GM12872 (cell line): ENCODE data around the gene AGPS.

Experiments
- TF ChIP-seq, protein P1 (sequence below): IDR thresholded peaks from 3 replicates; pipeline ENCODE4 v1.5.1; 2011; ENCODE audit warnings: low read depth, mild to moderate bottlenecking, low read length, moderate library complexity; ENCODE audit not compliant: insufficient read depth

The AGPS gene

DNA sequence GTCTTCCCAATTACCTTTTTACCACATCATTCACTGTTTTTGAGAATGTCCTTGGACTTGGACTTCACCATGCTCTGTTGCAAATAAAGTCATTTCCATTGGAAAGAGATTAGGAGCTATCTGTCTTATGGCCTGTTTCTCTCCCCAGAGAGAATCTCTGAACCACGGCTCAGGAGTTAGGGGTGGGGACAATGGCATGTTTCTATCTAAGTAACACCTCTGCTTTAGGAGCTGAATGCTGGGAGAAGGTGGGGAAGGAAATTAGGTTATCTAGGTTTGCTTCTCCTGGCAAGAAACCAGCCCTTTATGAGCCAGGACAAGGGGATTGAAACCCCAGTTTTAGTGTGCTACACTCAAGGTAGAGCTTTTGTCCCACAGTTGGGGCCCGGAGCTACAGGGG is 86.3 kb downstream of the AGPS start:
- TF ChIP-seq, protein P1, sequence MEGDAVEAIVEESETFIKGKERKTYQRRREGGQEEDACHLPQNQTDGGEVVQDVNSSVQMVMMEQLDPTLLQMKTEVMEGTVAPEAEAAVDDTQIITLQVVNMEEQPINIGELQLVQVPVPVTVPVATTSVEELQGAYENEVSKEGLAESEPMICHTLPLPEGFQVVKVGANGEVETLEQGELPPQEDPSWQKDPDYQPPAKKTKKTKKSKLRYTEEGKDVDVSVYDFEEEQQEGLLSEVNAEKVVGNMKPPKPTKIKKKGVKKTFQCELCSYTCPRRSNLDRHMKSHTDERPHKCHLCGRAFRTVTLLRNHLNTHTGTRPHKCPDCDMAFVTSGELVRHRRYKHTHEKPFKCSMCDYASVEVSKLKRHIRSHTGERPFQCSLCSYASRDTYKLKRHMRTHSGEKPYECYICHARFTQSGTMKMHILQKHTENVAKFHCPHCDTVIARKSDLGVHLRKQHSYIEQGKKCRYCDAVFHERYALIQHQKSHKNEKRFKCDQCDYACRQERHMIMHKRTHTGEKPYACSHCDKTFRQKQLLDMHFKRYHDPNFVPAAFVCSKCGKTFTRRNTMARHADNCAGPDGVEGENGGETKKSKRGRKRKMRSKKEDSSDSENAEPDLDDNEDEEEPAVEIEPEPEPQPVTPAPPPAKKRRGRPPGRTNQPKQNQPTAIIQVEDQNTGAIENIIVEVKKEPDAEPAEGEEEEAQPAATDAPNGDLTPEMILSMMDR = no peak

DNA sequence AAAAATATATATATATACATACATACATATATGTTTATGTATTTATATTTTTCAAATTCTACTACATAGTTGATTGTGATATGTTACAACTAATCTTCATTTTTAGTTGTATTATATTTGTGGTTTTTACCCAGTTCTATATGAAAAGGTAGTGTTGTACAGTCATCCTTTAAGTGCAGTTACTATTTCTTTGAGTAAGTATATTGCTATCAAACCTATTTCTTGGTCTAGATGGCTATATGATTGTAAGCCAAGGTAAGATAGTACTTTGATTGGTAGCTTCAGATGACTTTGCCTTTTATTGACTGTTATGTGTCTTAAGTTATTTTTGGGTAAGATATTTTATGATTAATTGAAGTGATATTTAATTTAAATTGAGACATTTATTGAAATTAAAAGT is 89.6 kb downstream of the AGPS start:
- TF ChIP-seq, protein P1 = no peak

DNA sequence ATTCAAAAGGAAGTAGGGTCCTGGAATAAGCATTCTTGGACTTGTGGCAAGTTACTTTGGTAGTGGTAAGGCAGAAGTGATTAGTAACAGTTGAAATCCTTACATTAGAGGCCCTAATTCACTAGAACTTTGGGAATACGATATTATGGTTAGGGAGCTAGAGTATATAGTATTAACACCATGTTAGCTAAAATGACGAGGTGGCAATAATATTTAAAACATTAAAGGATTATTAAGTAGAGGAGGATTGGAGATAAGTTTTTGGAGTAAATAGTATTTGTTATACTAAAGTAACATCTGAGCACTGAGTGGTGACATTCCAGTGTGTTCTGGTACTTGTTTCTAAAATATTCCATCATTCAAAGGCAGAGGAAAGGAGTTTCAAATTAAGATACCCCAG is 91.0 kb downstream of the AGPS start:
- TF ChIP-seq, protein P1 = no peak

DNA sequence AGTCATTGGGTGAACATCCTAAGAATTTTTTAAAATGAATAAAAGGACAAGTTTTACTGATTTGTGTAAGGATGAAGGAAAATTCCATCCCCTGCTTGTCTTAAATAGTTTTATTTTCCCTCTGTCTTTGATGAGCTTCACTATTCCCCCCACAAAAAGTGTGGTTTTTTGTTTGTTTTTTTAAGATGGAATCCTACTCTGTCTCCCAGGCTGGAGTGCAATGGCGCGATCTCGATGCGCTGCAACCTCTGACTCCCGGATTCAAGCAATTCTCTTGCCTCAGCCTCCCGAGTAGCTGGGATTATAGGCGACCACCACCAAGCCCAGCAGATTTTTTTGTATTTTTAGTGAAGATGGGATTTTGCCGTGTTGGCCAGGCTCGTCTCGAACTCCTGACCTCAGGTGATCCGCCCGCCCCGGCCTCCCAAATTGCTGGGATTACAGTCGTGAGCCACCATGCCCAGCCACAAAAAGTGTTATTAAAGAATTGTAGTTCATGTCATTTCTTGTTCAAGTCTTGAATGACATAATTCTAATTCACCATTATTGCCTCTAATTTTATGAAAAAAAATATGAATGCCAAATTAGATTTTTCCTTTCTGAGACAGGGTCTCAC is 91.7 kb downstream of the AGPS start:
- TF ChIP-seq, protein P1 = no peak

DNA sequence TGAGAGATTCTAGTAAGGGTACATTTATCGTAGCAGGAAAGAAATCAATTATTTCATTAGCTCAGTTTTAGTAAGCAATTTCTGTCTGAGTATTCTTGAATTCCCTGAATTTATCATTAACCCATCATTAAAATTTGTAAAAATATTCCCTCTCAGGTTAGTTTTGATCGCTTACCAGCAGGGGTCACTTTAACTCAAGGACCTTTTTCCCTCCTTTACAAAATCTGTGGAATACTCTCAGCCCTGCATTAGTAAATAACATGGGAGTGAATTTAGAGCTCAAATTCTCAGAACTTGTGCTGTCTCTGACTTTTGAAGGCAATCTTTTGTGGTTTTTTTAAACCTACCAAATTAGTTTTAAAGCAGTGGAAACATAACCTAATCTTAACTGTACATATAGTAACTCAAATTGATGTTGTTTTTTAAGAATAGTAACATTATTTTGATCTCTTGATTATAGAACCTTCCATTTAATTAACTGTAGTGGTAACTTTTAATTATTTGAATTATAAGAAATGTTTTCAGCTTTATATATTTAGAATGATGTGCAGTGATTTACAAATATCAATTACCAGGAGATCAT is 97.2 kb downstream of the AGPS start:
- TF ChIP-seq, protein P1 = peak; percentile 35; the same call in 1 of the 3 replicates

DNA sequence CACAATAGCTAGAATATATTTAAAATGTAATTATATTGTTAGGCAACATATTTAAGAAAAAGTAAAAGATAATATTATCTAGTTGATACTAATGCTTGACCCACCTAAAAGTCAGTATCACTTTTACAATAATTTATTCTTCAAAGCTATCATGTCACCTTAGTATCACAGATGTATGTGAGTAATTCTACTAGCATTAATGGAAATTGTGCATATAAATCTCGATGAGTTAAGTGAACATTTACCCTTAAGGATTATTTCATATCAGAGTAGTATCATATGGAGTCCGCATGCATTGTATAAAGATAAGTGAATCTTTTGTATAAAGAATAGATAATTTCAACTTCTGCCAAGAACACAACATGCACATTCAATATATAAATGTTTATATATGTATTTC is 103.4 kb downstream of the AGPS start:
- TF ChIP-seq, protein P1 = no peak

DNA sequence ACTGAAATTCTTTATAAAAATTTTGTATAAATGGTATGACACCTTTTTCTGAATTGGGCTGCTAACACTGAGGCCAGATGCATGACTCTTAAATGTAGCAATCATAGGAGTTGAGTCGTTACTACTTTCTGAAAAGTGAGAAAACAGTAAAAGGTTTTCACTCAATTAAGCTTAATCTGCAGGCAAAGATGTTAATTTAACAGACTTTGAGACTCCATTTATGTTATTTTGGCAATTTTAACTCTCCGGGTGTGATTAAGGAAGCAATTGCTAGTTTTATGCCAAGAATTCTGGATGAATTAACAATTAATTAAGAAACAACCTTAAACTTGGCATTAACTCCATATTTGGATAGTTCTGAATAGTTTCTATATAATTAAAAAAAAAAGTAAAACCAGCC is 104.3 kb downstream of the AGPS start:
- TF ChIP-seq, protein P1 = no peak

DNA sequence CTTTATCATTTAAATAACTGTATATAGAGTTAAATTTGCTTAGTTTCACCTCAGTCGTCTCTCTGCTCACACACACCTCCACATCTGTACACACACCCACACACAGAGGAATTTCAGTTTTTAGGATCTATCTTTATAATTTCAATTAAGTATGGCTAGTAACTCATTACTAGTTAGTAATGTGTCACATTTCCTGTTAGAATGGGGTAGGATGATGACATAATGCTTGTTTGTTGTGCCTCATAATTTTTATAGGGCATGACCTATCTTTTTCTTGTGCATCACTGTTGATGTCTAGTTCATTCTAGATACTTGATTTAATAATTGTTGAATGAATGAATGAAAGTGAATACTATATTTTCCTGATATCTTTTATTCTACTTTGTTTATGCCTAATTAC is 108.6 kb downstream of the AGPS start:
- TF ChIP-seq, protein P1 = no peak
